WTC11 (cell line): ENCODE measurements around the gene RPL15.

Experiments used
- ATF3 ChIP-seq: sonication (generic); formaldehyde crosslinking; conservative IDR thresholded peaks from 2 replicates; pipeline ENCODE4 v1.8.1; 2022; ENCODE audit warnings: mild to moderate bottlenecking, missing genetic modification reagents
- CBFB ChIP-seq: sonication (generic); formaldehyde crosslinking; IDR thresholded peaks from 2 replicates; pipeline ENCODE4 v1.8.1; 2022; ENCODE audit warnings: mild to moderate bottlenecking, low read depth, missing genetic modification reagents
- CTCF ChIP-seq: fragments of 200-600 bp; IDR thresholded peaks from 2 replicates; pipeline ENCODE4 v1.8.0; 2022; ENCODE audit warnings: antibody characterized with exemption
- FOXJ3 ChIP-seq: sonication (generic); formaldehyde crosslinking; IDR thresholded peaks from 2 replicates; pipeline ENCODE4 v1.9.0; 2021; ENCODE audit warnings: missing genetic modification reagents, mild to moderate bottlenecking, borderline replicate concordance
- ZNF317 ChIP-seq: sonication (generic); formaldehyde crosslinking; IDR thresholded peaks from 2 replicates; pipeline ENCODE4 v1.8.1; 2023; ENCODE audit warnings: low read depth, mild to moderate bottlenecking, moderate library complexity, missing genetic modification reagents, borderline replicate concordance

GRCh38 chr3:23952646-23953045, 35.7 kb downstream of the RPL15 start:
- TF ChIP-seq CBFB (CRISPR knock-in tag) (no peak), CTCF (no peak), ATF3 (CRISPR knock-in tag) (no peak), ZNF317 (CRISPR knock-in tag) (no peak), FOXJ3 (CRISPR knock-in tag) (no peak)
